Ovary (tissue), 10 donors: ENCODE data around the gene ICA1L. TPM values are rescaled to one million over a fixed set of nuclear protein-coding genes. Genes with fewer than 3 reads are reported as not detected.
A peak's percentile ranks its signal among the peaks of the same experiment; 100 is the strongest.
"Not testable (repeated sequence)": the region's sequence is repeated elsewhere in the genome, so short reads cannot be mapped to it uniquely, and the experiment has no call there.

Experiments
- DNase-seq, 5 donors: peaks; one replicate each; pipeline ENCODE4 v3.0.0-alpha.2; 2019 to 2020
- H3K27ac ChIP-seq, 2 donors: fragments of 200-600 bp; one replicate each; pipeline versions ENCODE4 v1.5.1 to v1.8.0; 2019 to 2022
- H3K27me3 ChIP-seq: fragments of 200-600 bp; one replicate; pipeline ENCODE4 v1.8.0; 2022
- H3K36me3 ChIP-seq: fragments of 200-600 bp; sonication (generic); one replicate; pipeline ENCODE4 v1.5.1; 2019
- H3K4me1 ChIP-seq: one replicate; pipeline ENCODE4 v1.8.1; 2013; ENCODE audit warnings: mild to moderate bottlenecking, moderate library complexity; ENCODE audit not compliant: insufficient read depth
- H3K4me3 ChIP-seq: fragments of 200-600 bp; sonication (generic); one replicate; pipeline ENCODE4 v1.5.1; 2017
- H3K9me3 ChIP-seq, 2 donors: fragments of 200-600 bp in 1 of 2; sonication (generic) in 1 of 2; one replicate each; pipeline versions ENCODE4 v1.5.1 to v1.8.1; 2013 to 2019; ENCODE audit warnings: mild to moderate bottlenecking in 1 of 2, moderate library complexity in 1 of 2
- EP300 ChIP-seq: sonication (generic); formaldehyde crosslinking; IDR thresholded peaks from one replicate; pipeline ENCODE4 v1.6.1; 2017; ENCODE audit warnings: antibody characterized with exemption
- POLR2A ChIP-seq: fragments of 450-650 bp; IDR thresholded peaks from one replicate; pipeline ENCODE4 v1.6.1; 2017; ENCODE audit warnings: antibody characterized with exemption, mild to moderate bottlenecking, moderate library complexity
- WGBS, 3 donors: extraction: QIAGEN DNeasy Blood & Tissue Kit in 1 of 3; methylation state at CpG; one replicate each; pipeline versions ENCODE4 v1.1.5 to v1.1.7; 2013 to 2017; 5-methylcytosine and 5-hydroxymethylcytosine counted together
- intact Hi-C, 4 donors: fragments of 100-400 bp; cut with DNase I; formaldehyde crosslinking; loops; one replicate each; pipeline versions ENCODE4 v1.11.0 to v1.15.1; 2022 to 2023
- long read RNA-seq, 3 donors: library from polyadenylated mRNA in 2 of 3; unstranded in 2 of 3; transcript quantifications; one replicate each; pipeline ENCODE4 v2.0.0 and lab custom pipeline, GENCODE V29; 2021 to 2026
- polyA plus RNA-seq, 2 donors: library from polyadenylated mRNA; stranded (reverse); fragments of 200-250 nt in 1 of 2; fragments of 350-450 nt in 1 of 2; fragmentation: Illumina TruSeq in 1 of 2; extraction: RNeasy Lipid Tissue Mini Kit (QIAGEN cat#74804) in 1 of 2; gene quantifications; one replicate each; pipeline ENCODE4 v1.2.3, GENCODE V29; 2013 to 2014
- total RNA-seq, 7 donors: library from RNA; depleted of rRNA in 2 of 7; stranded (reverse); fragments of >200 nt in 2 of 7; fragmentation: NEBNext Ultra II Directional in 3 of 7; extraction: Animal tissue kit (Norgen Biotek cat#: 25700) in 3 of 7; gene quantifications; one replicate each; pipeline versions ENCODE4 v1.1.0 to v1.2.4, GENCODE V29; 2016 to 2023
- TF ChIP-seq, protein P1 (sequence below), 3 donors: fragments of 450-650 bp in 2 of 3; fragments of 200-600 bp in 1 of 3; IDR thresholded peaks; one replicate each; pipeline versions ENCODE4 v1.5.1 to v1.8.0; 2016 to 2022; ENCODE audit warnings: antibody characterized with exemption in 3 of 3, mild to moderate bottlenecking in 1 of 3
- donor health status: DM: no; HTN: no; CAD: no; lungs with moderate emphysema.
- donor health status: DM: no; HTN: no; CAD: no.
- donor health status: Bipolar disorder and iron deficiency.
- donor health status: DM: yes; HTN: yes; CAD: no.
- donor health status: DM: no; HTN: no; CAD: no.
- donor health status: DM: yes; HTN: yes; CAD: no.

Gene ICA1L
- total RNA-seq (10 to 100 TPM; 13.2 to 24.6 (median 20.8) TPM), polyA plus RNA-seq (1 to 10 TPM; 6.3 to 9.9 TPM)
- long read RNA-seq, donor 1, partial matches to known transcripts = 0 of 8 reads
- long read RNA-seq, donor 1, other reads (novel, unspliced or antisense) = 4 of 8 reads
- long read RNA-seq, donor 2 = 0 reads
- long read RNA-seq, donor 3, full-length matches to known transcripts = 3 of 15 reads
- long read RNA-seq, donor 3, partial matches to known transcripts = 1 of 15 reads
- long read RNA-seq, donor 3, other reads (novel, unspliced or antisense) = 11 of 15 reads

DNA sequence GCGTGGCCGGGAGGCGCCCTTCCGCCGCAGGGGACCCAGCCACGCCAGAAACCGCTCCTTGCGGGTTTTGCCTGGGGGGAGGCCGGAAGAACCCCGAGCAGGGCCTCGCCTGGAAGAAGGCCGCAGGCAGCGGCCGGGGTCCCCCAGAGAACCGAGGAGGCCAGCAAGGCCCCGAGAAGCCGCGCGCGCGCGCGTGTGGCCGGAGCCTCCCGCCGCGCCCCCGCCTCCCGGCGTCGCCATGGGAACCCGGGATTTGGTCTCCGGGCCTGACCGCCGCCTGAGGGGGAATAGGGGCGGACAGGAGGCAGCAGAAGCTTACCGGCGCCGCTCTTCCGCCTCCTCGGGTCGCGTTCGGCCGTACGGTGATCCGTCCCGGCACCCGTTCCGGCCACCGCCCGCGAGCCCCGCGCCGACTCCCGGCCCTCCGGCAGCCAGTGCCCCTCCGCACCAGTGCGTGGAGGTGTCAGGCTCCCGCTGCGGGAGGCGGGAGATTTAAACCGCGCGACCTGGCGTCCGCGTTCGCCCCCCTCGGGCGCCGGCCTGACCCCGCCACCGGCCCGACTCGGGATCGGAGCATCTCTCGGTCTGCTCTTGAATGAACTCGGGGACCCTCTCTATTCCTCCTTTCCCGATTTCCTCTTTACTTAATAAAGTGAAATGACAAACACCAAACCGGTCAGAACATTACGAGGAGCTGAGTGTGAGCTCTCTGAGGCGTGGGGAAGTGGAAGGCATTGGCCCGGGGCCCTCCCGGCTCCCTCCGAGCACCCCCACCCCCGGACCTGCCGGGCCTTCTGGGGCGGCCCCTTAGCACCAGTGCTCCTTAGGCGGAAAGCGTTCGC, at the start of gene ICA1L:
ICA1L (minus strand) TSS at position 467 of the 842 bp plus-strand sequence. CDS start 42,757 bp downstream, outside the sequence.
- peak; percentile 75 to 87 (median 81) for DNase-seq
- intact Hi-C loops = loop anchor here in 2 of 4 donors (10.0 kb wide), 1 partner anchor 287 kb away; no protein-coding TSS in a partner anchor
- Histone ChIP-seq H3K9me3 (no peaks in the 10 kb centered on the region), H3K4me3 (peak within 1 kb of the TSS; percentile 49), H3K27me3 (no peaks in the 10 kb centered on the region), H3K4me1 (no peaks in the 10 kb centered on the region), H3K27ac (peak within 1 kb of the TSS; percentile 84 to 91), H3K36me3 (no peaks in the 10 kb centered on the region)
- 0 to 1% (median 1%) methylated on average over 38 to 93 of the region's 93 CpGs for WGBS, 3 donors
- TF ChIP-seq EP300 (no peak), POLR2A (no peak)
- TF ChIP-seq, protein P1, sequence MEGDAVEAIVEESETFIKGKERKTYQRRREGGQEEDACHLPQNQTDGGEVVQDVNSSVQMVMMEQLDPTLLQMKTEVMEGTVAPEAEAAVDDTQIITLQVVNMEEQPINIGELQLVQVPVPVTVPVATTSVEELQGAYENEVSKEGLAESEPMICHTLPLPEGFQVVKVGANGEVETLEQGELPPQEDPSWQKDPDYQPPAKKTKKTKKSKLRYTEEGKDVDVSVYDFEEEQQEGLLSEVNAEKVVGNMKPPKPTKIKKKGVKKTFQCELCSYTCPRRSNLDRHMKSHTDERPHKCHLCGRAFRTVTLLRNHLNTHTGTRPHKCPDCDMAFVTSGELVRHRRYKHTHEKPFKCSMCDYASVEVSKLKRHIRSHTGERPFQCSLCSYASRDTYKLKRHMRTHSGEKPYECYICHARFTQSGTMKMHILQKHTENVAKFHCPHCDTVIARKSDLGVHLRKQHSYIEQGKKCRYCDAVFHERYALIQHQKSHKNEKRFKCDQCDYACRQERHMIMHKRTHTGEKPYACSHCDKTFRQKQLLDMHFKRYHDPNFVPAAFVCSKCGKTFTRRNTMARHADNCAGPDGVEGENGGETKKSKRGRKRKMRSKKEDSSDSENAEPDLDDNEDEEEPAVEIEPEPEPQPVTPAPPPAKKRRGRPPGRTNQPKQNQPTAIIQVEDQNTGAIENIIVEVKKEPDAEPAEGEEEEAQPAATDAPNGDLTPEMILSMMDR (IDR thresholded peaks at IDR 0.05) = peak in 2 of 3 donors; percentile 7 to 19

DNA sequence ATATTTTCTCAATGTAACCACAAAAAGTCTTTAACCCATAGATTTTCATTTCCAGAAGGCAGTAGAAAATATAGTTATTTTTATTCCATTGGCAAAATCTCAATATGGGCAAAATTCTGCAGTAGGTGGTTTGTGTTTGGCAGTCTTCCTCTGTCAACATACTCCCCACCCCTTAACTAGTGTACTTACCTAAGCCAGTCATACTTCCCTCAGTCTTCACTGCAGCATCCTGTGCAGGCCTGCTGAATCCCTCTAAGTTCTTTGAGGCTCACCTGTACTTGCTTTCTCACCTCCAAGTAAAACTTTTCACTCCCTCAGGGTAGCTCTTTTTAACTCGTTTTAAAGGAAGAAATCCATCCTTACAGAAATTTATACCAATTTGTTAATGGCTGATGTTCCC, 47.3 kb upstream of the ICA1L start:
- TF ChIP-seq, protein P1 (IDR thresholded peaks at IDR 0.05) = no peak
- TF ChIP-seq EP300 (no peak), POLR2A (no peak)
- Histone ChIP-seq H3K4me3 (no peak overlapping the region), H3K36me3 (no peaks in the 10 kb centered on the region), H3K4me1 (no peaks in the 10 kb centered on the region), H3K27me3 (no peaks in the 10 kb centered on the region), H3K27ac (no peak overlapping the region), H3K9me3 (no peaks in the 10 kb centered on the region)
- WGBS, 3 donors = 93 to 96% (median 94%) methylated on average over 1 of the region's 1 CpG
- intact Hi-C loops = no loop called here
- DNase-seq = no peak

DNA sequence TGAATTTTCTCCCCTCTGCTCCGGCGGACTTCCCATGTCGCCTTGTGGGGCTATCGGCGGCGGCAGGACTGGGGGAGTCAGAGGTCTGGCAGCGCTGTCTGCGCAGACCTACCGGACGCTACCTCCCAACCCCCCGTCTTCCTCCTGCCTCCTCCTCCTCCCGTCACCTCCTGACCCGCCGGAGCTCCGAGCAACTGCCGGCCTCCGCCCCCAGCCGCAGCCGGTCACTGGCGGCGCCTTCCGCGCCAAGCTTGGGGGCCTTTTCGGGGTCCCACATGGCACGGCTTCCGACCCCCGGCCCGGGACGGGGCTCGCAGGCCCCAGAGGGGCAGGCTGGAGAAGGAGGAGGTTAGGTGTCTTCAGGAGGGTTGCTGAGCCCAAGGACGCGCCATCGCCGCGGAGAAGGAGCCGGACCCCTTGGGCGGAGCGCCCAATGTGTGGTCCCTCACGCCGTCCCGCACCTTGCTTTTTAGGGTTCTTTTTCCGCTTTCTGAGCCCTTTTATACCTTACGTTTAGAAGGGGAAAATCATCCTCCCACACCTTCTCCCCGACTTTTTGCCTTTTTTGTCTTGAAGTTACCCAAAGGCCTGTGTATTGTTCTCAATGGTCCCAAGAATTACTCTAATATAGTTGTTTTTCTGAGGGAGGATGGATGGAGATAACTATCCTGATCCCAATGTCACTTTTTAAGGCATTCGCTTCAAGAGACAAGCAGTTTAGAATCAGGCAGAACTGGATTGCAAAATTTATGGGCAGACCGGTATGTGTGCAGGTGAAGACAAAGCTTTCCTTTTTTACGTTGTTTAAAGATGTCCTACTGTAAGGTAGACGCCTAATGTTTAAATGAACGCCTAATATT, 41.0 kb upstream of the ICA1L start:
- H3K36me3 ChIP-seq, H3K27me3 ChIP-seq, H3K9me3 ChIP-seq, intact Hi-C loops, H3K4me1 ChIP-seq: not testable (repeated sequence)
- Histone ChIP-seq H3K4me3 (peak overlapping the region; percentile 72), H3K27ac (peak overlapping the region; percentile 50 to 62)
- 4 to 8% (median 7%) methylated on average over 8 to 16 of the region's 49 CpGs for WGBS, 3 donors
- peak in 3 of 5 donors; percentile 45 to 61 (median 54) for DNase-seq

DNA sequence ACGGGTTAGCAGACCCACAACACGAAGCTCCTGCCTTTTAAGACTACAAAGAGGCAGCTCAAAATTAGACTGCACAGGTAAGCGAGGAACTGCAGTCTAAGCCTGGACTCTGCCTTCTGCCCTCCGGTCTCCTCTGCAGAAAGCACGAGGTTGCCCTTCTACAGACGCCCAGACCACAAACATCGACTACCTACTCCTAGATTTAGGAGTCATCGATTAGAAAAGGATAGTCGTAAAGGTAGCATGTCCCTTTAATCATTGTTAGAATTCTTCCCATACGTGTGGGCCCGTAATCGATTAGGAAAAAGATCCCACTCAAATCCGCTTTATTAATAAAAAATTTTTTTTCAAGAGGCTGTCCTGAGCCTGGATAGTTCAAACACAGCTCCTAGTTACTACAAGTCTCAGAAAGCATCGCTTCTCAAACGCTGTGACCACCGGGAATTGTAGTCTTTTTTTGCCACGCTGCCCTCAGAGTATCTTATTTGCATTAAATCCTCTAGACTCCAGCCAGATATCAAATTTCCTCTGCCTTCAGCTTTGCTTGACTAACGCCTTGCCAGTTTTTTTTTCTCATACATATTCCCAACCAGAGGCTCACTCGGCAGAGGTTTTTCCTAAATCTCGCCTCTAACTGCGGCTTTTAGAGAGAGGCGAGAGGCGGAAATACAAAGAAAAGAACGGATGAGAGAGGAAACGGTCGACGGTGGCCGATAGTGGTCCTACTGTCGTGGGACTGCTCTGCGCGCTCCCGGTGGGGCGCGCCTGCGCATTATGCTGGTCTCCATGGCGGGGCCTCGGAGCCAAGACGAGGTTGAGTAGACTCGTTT, 40.2 kb upstream of the ICA1L start, which contains the start of the genes CARF and WDR12:
CARF (plus strand) TSS at position 764 of the 830 bp plus-strand sequence. CDS start 29,628 bp downstream, outside the sequence.
WDR12 (minus strand) TSS at position 162 of the 830 bp plus-strand sequence. CDS start 197 bp downstream, outside the sequence.
- no peaks in the 10 kb centered on the region for H3K27me3 ChIP-seq
- H3K4me3 ChIP-seq = peak within 1 kb of the TSS; percentile 72
- 0 to 1% (median 0%) methylated on average over 39 of the region's 39 CpGs for WGBS, 3 donors
- H3K9me3 ChIP-seq = no peaks in the 10 kb centered on the region
- intact Hi-C loops = no loop called here
- H3K27ac ChIP-seq = peak within 1 kb of the TSS; percentile 50 to 62
- TF ChIP-seq EP300 = peak; percentile 19
- peak; percentile 31 for TF ChIP-seq POLR2A
- TF ChIP-seq, protein P1 (IDR thresholded peaks at IDR 0.05) = no peak
- H3K4me1 ChIP-seq = no peaks in the 10 kb centered on the region
- H3K36me3 ChIP-seq = no peaks in the 10 kb centered on the region
- peak; percentile 90 to 95 (median 92) for DNase-seq
